Tibial nerve (tissue), 4 donors: ENCODE data around the gene ANAPC16. TPM values are rescaled to one million over a fixed set of nuclear protein-coding genes. Genes with fewer than 3 reads are reported as not detected.

Experiments used
- DNase-seq, 2 donors: peaks; one replicate each; pipeline ENCODE4 v3.0.0-alpha.2; 2019; ENCODE audit warnings: low spot score in 2 of 2
- H3K27ac ChIP-seq, 4 donors: fragments of 200-600 bp; sonication (generic) in 3 of 4; one replicate each; pipeline ENCODE4 v1.5.1; 2017 to 2019; ENCODE audit warnings: mild to moderate bottlenecking in 1 of 4
- H3K27me3 ChIP-seq, 2 donors: fragments of 200-600 bp; sonication (generic) in 1 of 2; one replicate each; pipeline versions ENCODE4 v1.5.1 to v1.6.0; 2017 to 2019
- H3K36me3 ChIP-seq, 3 donors: fragments of 200-600 bp; sonication (generic); one replicate each; pipeline ENCODE4 v1.5.1; 2018 to 2019
- H3K4me1 ChIP-seq, 4 donors: fragments of 200-600 bp; sonication (generic) in 3 of 4; one replicate each; pipeline ENCODE4 v1.5.1; 2017 to 2019
- H3K4me3 ChIP-seq, 4 donors: fragments of 200-600 bp; sonication (generic) in 3 of 4; one replicate each; pipeline ENCODE4 v1.5.1; 2017 to 2019; ENCODE audit warnings: mild to moderate bottlenecking in 1 of 4, moderate library complexity in 1 of 4
- H3K9me3 ChIP-seq, 4 donors: fragments of 200-600 bp; sonication (generic) in 3 of 4; one replicate each; pipeline ENCODE4 v1.5.1; 2017 to 2019
- EP300 ChIP-seq, 2 donors: sonication (generic); formaldehyde crosslinking; IDR thresholded peaks; one replicate each; pipeline ENCODE4 v1.6.1; 2017; ENCODE audit warnings: antibody characterized with exemption in 2 of 2, mild to moderate bottlenecking in 1 of 2
- POLR2A ChIP-seq, 2 donors: fragments of 450-650 bp; IDR thresholded peaks; one replicate each; pipeline ENCODE4 v1.6.1; 2017; ENCODE audit warnings: antibody characterized with exemption in 2 of 2, mild to moderate bottlenecking in 2 of 2, moderate library complexity in 2 of 2
- WGBS, 2 donors: methylation state at CpG; one replicate each; pipeline ENCODE4 v1.1.5; 2018; 5-methylcytosine and 5-hydroxymethylcytosine counted together
- total RNA-seq, 4 donors: library from RNA; depleted of rRNA; stranded (reverse); fragments of >200 nt; gene quantifications; one replicate each; pipeline ENCODE4 v1.1.0, GENCODE V29; 2016
- TF ChIP-seq, protein P1 (sequence below), 5 experiments: fragments of 200-600 bp in 3 of 5; fragments of 450-650 bp in 2 of 5; sonication (generic) in 3 of 5; IDR thresholded peaks; one replicate each; pipeline ENCODE4 v1.5.1; 2016 to 2019; ENCODE audit warnings: antibody characterized with exemption in 5 of 5, mild to moderate bottlenecking in 3 of 5, moderate library complexity in 2 of 5

Gene ANAPC16
- total RNA-seq, 4 donors from 2014 or later, result 52.6 to 72.3 (median 61.9) TPM

DNA sequence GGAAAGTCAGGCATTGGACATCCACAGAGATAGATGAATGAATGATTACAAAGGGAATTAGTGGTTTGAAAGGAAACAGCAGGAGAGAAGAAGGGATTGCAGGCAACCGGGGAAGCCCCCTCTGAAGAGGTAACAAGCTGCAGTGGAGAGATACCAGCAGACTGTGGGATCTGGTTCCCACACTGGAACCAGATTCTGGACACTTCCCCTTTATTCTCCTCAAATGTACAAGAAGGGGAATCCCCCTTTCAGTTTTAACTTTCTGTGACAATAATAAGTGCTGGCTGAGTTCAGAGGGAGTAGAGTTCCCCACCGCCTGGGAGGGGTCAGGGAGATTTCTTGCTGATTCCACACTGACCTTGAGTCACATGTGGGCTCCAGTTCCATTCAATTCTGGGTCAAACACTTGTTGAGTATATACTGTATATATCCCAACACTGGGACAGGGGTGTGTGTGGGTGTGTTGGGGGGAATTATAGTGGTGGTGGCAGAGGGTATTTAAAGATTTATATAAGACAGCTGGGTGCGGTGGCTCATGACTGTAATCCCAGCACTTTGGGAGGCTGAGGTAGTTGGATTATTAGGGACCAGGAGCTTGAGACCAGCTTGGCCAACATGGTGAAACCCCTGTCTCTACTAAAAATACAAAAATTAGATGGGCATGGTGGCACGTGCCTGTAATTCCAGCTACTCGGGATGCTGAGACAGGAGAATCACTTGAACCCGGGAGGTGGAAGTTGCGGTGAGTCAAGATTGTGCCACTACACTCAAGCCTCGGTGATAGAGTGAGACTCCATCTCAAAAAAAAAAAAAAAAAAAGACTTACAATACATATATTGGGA is 41.5 kb downstream of the ANAPC16 start:
- Histone ChIP-seq H3K4me1 (peaks cover 10 to 100% (median 91%) of the 10 kb centered on the region in 4 donors), H3K36me3 (no peaks in the 10 kb centered on the region), H3K27ac (peak overlapping the region; percentile 93 to 99 (median 98)), H3K27me3 (no peaks in the 10 kb centered on the region), H3K9me3 (no peaks in the 10 kb centered on the region), H3K4me3 (no peak overlapping the region)
- 44 to 56% methylated on average over 8 of the region's 8 CpGs for WGBS, 2 donors
- no peak for DNase-seq
- TF ChIP-seq EP300 (IDR thresholded peaks at IDR 0.05), result peak; percentile 70 to 86
- TF ChIP-seq, protein P1, sequence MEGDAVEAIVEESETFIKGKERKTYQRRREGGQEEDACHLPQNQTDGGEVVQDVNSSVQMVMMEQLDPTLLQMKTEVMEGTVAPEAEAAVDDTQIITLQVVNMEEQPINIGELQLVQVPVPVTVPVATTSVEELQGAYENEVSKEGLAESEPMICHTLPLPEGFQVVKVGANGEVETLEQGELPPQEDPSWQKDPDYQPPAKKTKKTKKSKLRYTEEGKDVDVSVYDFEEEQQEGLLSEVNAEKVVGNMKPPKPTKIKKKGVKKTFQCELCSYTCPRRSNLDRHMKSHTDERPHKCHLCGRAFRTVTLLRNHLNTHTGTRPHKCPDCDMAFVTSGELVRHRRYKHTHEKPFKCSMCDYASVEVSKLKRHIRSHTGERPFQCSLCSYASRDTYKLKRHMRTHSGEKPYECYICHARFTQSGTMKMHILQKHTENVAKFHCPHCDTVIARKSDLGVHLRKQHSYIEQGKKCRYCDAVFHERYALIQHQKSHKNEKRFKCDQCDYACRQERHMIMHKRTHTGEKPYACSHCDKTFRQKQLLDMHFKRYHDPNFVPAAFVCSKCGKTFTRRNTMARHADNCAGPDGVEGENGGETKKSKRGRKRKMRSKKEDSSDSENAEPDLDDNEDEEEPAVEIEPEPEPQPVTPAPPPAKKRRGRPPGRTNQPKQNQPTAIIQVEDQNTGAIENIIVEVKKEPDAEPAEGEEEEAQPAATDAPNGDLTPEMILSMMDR (IDR thresholded peaks at IDR 0.05), result no peak

DNA sequence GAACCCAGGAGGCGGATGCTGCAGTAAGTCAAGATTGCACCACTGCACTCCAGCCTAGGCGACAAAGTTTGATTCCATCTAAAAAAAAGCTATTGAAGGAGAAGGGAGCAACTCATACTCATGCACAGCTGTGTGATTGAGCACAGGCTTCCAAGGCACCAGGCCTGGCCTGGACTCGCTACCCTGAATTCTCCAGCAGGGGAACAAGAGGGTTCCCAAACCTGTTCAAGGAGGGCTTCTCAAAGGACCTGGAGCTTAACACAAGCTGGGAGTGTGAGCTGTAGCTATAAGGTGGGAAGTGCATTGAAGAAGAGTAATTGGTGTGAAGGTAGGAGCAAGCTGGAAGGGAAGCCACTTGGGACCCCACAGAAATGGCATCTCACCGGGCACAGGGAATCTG is 42.8 kb downstream of the ANAPC16 start:
- no peaks in the 10 kb centered on the region for H3K27me3 ChIP-seq
- peak overlapping the region; percentile 93 to 99 (median 98) for H3K27ac ChIP-seq
- no peaks in the 10 kb centered on the region for H3K36me3 ChIP-seq
- H3K4me1 ChIP-seq, result peaks cover 4 to 98% (median 90%) of the 10 kb centered on the region in 4 donors
- no peak overlapping the region for H3K4me3 ChIP-seq
- no peak for DNase-seq
- H3K9me3 ChIP-seq, result no peaks in the 10 kb centered on the region
- WGBS, 2 donors, result 89 to 91% methylated on average over 4 of the region's 4 CpGs
- TF ChIP-seq, protein P1 (IDR thresholded peaks at IDR 0.05), result no peak
- TF ChIP-seq EP300 (IDR thresholded peaks at IDR 0.05), result no peak
- TF ChIP-seq POLR2A (IDR thresholded peaks at IDR 0.05), result no peak

DNA sequence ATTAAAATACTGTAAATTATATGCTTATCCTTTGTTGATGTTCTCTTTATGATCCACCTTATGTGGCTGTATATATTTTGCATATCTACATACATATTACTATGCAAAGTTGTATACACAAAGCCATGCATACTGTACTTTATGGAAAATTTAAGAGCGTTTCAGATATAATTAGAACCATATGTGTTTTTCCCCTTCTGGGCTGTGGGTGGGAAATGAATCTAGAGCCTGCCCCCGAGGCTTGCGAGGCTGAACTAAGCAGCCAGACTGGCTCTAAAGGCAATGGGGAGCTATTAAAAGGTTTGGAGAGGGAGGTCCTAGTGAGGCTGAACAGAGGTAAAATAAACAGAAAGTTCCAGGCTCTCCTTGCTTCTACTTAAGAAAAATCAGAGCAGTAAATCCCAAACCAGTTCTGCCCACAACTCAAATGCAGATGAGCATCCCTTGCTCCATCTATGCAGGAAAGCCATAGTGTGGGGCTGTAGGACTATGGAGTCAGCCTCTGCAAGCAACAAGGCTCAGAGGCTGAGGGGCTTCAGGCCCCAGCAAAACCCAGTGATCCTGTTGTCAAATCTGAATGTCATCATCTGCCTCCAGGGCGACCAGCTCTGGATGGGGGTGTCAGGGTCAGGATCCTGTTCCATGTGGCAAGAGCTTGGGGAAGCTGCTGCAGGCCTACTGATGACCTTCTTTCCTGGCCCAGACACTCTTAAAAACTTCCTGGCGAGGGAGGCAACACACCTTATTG is 43.9 kb downstream of the ANAPC16 start:
- Histone ChIP-seq H3K27me3 (no peaks in the 10 kb centered on the region), H3K4me3 (no peak overlapping the region), H3K9me3 (no peaks in the 10 kb centered on the region), H3K4me1 (peaks cover 4 to 96% (median 84%) of the 10 kb centered on the region in 4 donors), H3K36me3 (no peaks in the 10 kb centered on the region), H3K27ac (peak overlapping the region; percentile 93 to 99 (median 98))
- DNase-seq, result no peak
- TF ChIP-seq, protein P1 (IDR thresholded peaks at IDR 0.05), result no peak
- TF ChIP-seq EP300 (IDR thresholded peaks at IDR 0.05), result peak in 1 of 2 donors; percentile 50
- peak in 1 of 2 donors; percentile 19 for TF ChIP-seq POLR2A (IDR thresholded peaks at IDR 0.05)
- WGBS, 2 donors, result 10 to 16% methylated on average over 4 to 5 of the region's 5 CpGs

DNA sequence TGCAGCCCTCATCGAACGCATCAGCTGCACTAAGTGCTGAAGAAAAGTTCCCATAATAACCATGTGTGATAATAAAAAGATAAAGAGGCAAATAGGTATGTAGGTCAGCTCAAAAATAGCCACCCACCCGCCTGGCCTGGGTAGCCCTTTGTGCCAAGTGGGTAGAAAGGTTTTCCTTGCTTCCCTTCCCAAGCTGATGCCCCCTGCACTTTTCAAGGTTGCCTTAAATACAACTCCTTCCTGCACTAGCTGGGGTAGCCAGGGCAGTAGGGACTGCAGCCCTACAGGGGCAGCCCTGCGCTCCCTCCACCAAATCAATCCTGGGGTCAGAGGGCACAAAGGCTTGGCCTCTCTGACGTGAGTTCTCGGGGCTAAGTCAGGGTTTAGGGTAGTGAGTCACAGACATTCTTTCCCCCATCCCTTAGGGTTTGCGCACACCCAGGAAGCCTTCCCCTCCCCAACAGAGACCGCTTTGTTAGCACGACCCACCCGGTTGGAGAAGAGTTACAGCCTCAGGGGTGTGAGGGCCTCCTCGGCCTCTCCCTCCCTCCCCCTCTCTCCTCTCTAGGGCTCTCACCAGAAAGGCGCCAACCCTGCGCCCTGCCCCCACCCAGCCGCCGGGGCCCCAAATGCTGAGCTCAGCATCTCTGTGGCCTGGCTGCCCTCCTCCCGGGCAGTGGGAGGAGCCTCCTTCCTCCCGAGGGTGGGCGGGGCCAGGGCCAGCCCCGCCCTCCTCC is 44.6 kb downstream of the ANAPC16 start:
- Histone ChIP-seq H3K36me3 (no peaks in the 10 kb centered on the region), H3K4me3 (peak overlapping the region; percentile 35 to 62 (median 48)), H3K27ac (peak overlapping the region; percentile 93 to 99 (median 98)), H3K9me3 (no peaks in the 10 kb centered on the region), H3K27me3 (no peaks in the 10 kb centered on the region), H3K4me1 (peaks cover 4 to 89% (median 77%) of the 10 kb centered on the region in 4 donors)
- 3 to 9% methylated on average over 17 to 18 of the region's 19 CpGs for WGBS, 2 donors
- TF ChIP-seq, protein P1 (IDR thresholded peaks at IDR 0.05), result peak in 1 of 5 experiments; percentile 42
- TF ChIP-seq EP300 (IDR thresholded peaks at IDR 0.05), result peak; percentile 89 to 96
- no peak for TF ChIP-seq POLR2A (IDR thresholded peaks at IDR 0.05)
- DNase-seq, result peak; percentile 74 to 87
